ENCODE results near the gene C1orf21. TPM values are rescaled to one million over a fixed set of nuclear protein-coding genes. Genes with fewer than 3 reads are reported as not detected.
A peak's percentile ranks its signal among the peaks of the same experiment; 100 is the strongest.

C1orf21 gene
- polyA plus RNA-seq, 1 donor (not counting 4 experiments of a cell fraction or from before 2014, with no cell fraction given) = 44.3 TPM

DNA sequence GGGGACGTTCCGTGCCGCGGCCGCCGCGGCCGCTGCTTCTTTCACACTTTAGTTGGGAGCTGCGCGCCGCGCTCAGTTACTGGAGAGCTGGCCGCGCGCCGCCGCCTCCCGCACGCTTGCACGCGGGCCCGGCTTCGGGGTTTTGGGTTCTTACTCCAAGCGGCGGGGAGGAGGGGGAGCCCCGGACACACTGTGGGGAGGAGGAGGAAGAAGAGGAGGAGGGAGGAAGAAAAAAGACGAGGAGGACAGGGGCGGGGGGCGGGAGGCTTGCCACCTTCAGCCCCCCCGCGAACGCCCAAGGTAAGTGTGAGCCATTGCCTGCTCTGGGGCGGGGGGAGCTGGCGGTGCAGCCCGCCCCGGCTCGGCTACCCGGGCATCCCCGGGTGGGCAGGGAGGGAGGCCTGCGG lies 243 bp downstream of the C1orf21 start:
- TF ChIP-seq EZH2 (IDR thresholded peaks at IDR 0.05; ENCODE audit: low read length) (no peak), CTCF (optimal IDR thresholded peaks at IDR 0.05 in 1 of 3, IDR thresholded peaks at IDR 0.05 in 1 of 3, conservative IDR thresholded peaks at IDR 0.05 in 1 of 3; ENCODE audit: extremely low read depth in 1 of 3, insufficient read depth in 2 of 3, low read length in 3 of 3) (no peak)
- H3K4me3 ChIP-seq (ENCODE audit: control insufficient read depth in 2 of 3, extremely low read depth in 1 of 3, insufficient read depth in 2 of 3, low read depth in 1 of 3, low read length in 3 of 3) = peak overlapping the region; percentile 73 to 96 (median 96)
- peak overlapping the region; percentile 92 for H3K27ac ChIP-seq (ENCODE audit: control insufficient read depth, insufficient read depth, low read length)
- no peaks in the 10 kb centered on the region for H4K20me1 ChIP-seq (ENCODE audit: control insufficient read depth, extremely low read depth, insufficient read depth, low read length)
- H3K9ac ChIP-seq (ENCODE audit: control insufficient read depth, extremely low read depth, insufficient read depth, low read length) = peak overlapping the region; percentile 85
- peak overlapping the region; percentile 49 for H2AFZ ChIP-seq (ENCODE audit: control insufficient read depth, low read length)
- no peaks in the 10 kb centered on the region for H3K9me1 ChIP-seq (ENCODE audit: control insufficient read depth, extremely low read depth, insufficient read depth, low read length)
- H3K36me3 ChIP-seq (ENCODE audit: control insufficient read depth in 2 of 2, extremely low read depth in 1 of 2, insufficient read depth in 2 of 2, low read length in 2 of 2) = no peaks in the 10 kb centered on the region
- DNase-seq (ENCODE audit: low read depth, low spot score) (peak; percentile 30), FAIRE-seq (no peak)
- peak overlapping the region; percentile 40 for H3K4me2 ChIP-seq (ENCODE audit: control insufficient read depth, extremely low read depth, insufficient read depth, low read depth, low read length)
- dilution Hi-C loops (cut with MboI; ENCODE audit: extremely low pct_ligation_motif_present, low sequenced_read_pairs) = no loop called here
- H3K4me1 ChIP-seq (ENCODE audit: control insufficient read depth, extremely low read depth, insufficient read depth, low read length) = peaks cover 42% of the 10 kb centered on the region
- H3K9me3 ChIP-seq (ENCODE audit: control insufficient read depth, low read depth, low read length) = no peaks in the 10 kb centered on the region
- H3K27me3 ChIP-seq (ENCODE audit: control insufficient read depth, extremely low read depth, insufficient read depth, low read length) = no peaks in the 10 kb centered on the region
- peaks cover 41% of the 10 kb centered on the region for H3K79me2 ChIP-seq (ENCODE audit: control insufficient read depth, insufficient read depth, low read length)

GRCh38 chr1:184387476-184388318 lies 868 bp downstream of the C1orf21 start:
- Histone ChIP-seq H3K4me1 (ENCODE audit: control insufficient read depth, extremely low read depth, insufficient read depth, low read length) (peaks cover 48% of the 10 kb centered on the region), H3K4me2 (ENCODE audit: control insufficient read depth, extremely low read depth, insufficient read depth, low read depth, low read length) (peak overlapping the region; percentile 97), H3K27ac (ENCODE audit: control insufficient read depth, insufficient read depth, low read length) (peak overlapping the region; percentile 92), H3K9me3 (ENCODE audit: control insufficient read depth, low read depth, low read length) (no peaks in the 10 kb centered on the region), H3K27me3 (ENCODE audit: control insufficient read depth, extremely low read depth, insufficient read depth, low read length) (no peaks in the 10 kb centered on the region), H3K9me1 (ENCODE audit: control insufficient read depth, extremely low read depth, insufficient read depth, low read length) (no peaks in the 10 kb centered on the region), H3K36me3 (ENCODE audit: control insufficient read depth in 2 of 2, extremely low read depth in 1 of 2, insufficient read depth in 2 of 2, low read length in 2 of 2) (no peaks in the 10 kb centered on the region), H4K20me1 (ENCODE audit: control insufficient read depth, extremely low read depth, insufficient read depth, low read length) (no peaks in the 10 kb centered on the region), H3K4me3 (ENCODE audit: control insufficient read depth in 2 of 3, extremely low read depth in 1 of 3, insufficient read depth in 2 of 3, low read depth in 1 of 3, low read length in 3 of 3) (peak overlapping the region; percentile 73 to 96 (median 96)), H3K9ac (ENCODE audit: control insufficient read depth, extremely low read depth, insufficient read depth, low read length) (peak overlapping the region; percentile 85), H3K79me2 (ENCODE audit: control insufficient read depth, insufficient read depth, low read length) (peaks cover 47% of the 10 kb centered on the region), H2AFZ (ENCODE audit: control insufficient read depth, low read length) (peak overlapping the region; percentile 60)
- no peak for DNase-seq (ENCODE audit: low read depth, low spot score)
- FAIRE-seq = peak; percentile 68
- dilution Hi-C loops (cut with MboI; ENCODE audit: extremely low pct_ligation_motif_present, low sequenced_read_pairs) = no loop called here
- TF ChIP-seq EZH2 (IDR thresholded peaks at IDR 0.05; ENCODE audit: low read length) = no peak
- TF ChIP-seq CTCF (optimal IDR thresholded peaks at IDR 0.05 in 1 of 3, IDR thresholded peaks at IDR 0.05 in 1 of 3, conservative IDR thresholded peaks at IDR 0.05 in 1 of 3; ENCODE audit: extremely low read depth in 1 of 3, insufficient read depth in 2 of 3, low read length in 3 of 3) = no peak
